ENCODE results near the gene VPS13C. TPM values are rescaled to one million over a fixed set of nuclear protein-coding genes. Genes with fewer than 3 reads are reported as not detected.

VPS13C gene
- total and polyA plus RNA-seq, 2 experiments from 2014 or later, result 8.7 to 21.7 TPM

DNA sequence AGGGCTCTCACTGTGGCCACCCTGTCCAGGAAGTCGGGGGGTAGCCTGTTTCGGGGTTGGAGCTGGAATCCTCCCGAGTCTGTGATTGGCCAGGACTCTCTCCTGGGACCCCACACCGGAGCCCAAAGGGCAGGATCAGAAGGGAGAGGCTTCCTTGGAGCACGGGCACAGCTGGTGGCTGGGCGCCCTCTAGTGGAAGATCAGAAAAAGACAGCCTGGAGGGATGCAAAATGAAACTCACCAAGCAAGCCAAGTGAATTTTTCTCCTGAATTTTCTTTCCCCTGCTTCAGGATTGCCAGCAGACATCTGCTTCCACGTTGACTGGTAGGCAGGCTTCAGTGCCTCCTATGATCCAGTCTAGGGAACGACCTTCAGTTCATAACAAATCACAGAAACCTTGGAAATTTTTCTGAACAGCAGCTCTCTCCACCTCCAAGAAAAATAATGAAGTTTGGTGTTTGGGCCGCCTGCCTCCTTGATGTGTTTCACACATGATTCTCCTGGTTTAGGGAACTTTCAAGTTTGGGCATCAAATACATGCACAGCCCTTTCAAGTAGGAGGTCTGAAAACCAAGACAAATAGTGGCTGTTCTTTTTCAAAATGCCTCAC is 224.6 kb downstream of the VPS13C start:
- H3K27ac ChIP-seq, result no peak overlapping the region
- H3K4me2 ChIP-seq (ENCODE audit: unreplicated experiment), result peak overlapping the region; percentile 49
- H3K36me3 ChIP-seq (ENCODE audit: low read depth), result no peaks in the 10 kb centered on the region
- no peaks in the 10 kb centered on the region for H3F3A ChIP-seq (ENCODE audit: insufficient read depth)
- WGBS, 2 experiments (ENCODE audit: low coverage in 1 of 2, low lambda C conversion rate in 2 of 2, missing lambda C conversion rate in 2 of 2), result 6% methylated on average over 9 of the region's 9 CpGs
- peak overlapping the region; percentile 84 for H2AFZ ChIP-seq
- no peaks in the 10 kb centered on the region for H3K9me2 ChIP-seq (ENCODE audit: insufficient read depth)
- H3K27me3 ChIP-seq (replicated peaks; ENCODE audit: insufficient read depth), result no peaks in the 10 kb centered on the region
- no peaks in the 10 kb centered on the region for H3K9me3 ChIP-seq (ENCODE audit: low read depth)
- peak overlapping the region; percentile 52 for H3K9ac ChIP-seq
- H3K4me1 ChIP-seq (ENCODE audit: insufficient read depth), result no peaks in the 10 kb centered on the region
- in situ Hi-C loops (cut with MboI), result loop anchor here (10.0 to 25.0 kb wide), 2 partner anchors 773 to 1251 kb away; no protein-coding TSS in a partner anchor
- peak overlapping the region; percentile 30; the same call in 1 of the 2 replicates for H3K4me3 ChIP-seq
- no peaks in the 10 kb centered on the region for H3K79me2 ChIP-seq (ENCODE audit: insufficient read depth)
- H4K20me1 ChIP-seq (ENCODE audit: insufficient read depth), result no peaks in the 10 kb centered on the region
- no peak for TF ChIP-seq EZH2 (IDR thresholded peaks at IDR 0.05; ENCODE audit: insufficient read depth, poor library complexity, severe bottlenecking)
- no peak for TF ChIP-seq EZH2phosphoT487 (IDR thresholded peaks at IDR 0.05; ENCODE audit: insufficient read depth, low read depth)
- DNase-seq, result peak; percentile 59

DNA sequence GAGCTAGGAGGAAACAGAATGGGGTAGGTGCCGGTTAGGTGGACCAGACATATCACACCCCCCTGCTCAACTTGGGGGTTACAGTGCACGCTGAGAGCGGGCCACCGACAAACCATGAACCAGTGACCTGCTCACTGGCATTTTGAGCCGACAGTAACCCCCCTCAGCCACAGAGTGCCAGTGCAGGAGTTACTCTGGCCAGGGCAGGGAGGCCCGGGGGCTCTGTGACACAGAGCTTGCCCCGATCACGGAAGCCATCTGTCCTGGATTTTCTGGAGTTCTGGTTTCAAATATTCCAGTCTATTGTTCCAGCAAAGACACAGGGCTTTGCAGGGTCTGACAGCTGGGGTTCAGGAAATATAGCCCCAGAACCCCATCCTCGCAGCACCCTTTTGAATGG is 225.2 kb downstream of the VPS13C start:
- WGBS, 2 experiments (ENCODE audit: low coverage in 1 of 2, low lambda C conversion rate in 2 of 2, missing lambda C conversion rate in 2 of 2), result 53 to 60% methylated on average over 7 to 9 of the region's 9 CpGs
- Histone ChIP-seq H3K9me2 (ENCODE audit: insufficient read depth) (no peaks in the 10 kb centered on the region), H3K9me3 (ENCODE audit: low read depth) (no peaks in the 10 kb centered on the region), H3F3A (ENCODE audit: insufficient read depth) (no peaks in the 10 kb centered on the region), H4K20me1 (ENCODE audit: insufficient read depth) (no peaks in the 10 kb centered on the region), H3K79me2 (ENCODE audit: insufficient read depth) (no peaks in the 10 kb centered on the region), H3K4me1 (ENCODE audit: insufficient read depth) (no peaks in the 10 kb centered on the region), H3K27me3 (replicated peaks; ENCODE audit: insufficient read depth) (no peaks in the 10 kb centered on the region), H3K4me3 (peak overlapping the region; percentile 30; the same call in 1 of the 2 replicates), H3K36me3 (ENCODE audit: low read depth) (no peaks in the 10 kb centered on the region), H3K4me2 (ENCODE audit: unreplicated experiment) (peak overlapping the region; percentile 49), H3K27ac (no peak overlapping the region), H2AFZ (peak overlapping the region; percentile 84), H3K9ac (no peak overlapping the region)
- in situ Hi-C loops (cut with MboI), result loop anchor here (10.0 to 25.0 kb wide), 2 partner anchors 773 to 1250 kb away; no protein-coding TSS in a partner anchor
- DNase-seq, result no peak
- TF ChIP-seq EZH2 (IDR thresholded peaks at IDR 0.05; ENCODE audit: insufficient read depth, poor library complexity, severe bottlenecking) (no peak), EZH2phosphoT487 (IDR thresholded peaks at IDR 0.05; ENCODE audit: insufficient read depth, low read depth) (no peak)

DNA sequence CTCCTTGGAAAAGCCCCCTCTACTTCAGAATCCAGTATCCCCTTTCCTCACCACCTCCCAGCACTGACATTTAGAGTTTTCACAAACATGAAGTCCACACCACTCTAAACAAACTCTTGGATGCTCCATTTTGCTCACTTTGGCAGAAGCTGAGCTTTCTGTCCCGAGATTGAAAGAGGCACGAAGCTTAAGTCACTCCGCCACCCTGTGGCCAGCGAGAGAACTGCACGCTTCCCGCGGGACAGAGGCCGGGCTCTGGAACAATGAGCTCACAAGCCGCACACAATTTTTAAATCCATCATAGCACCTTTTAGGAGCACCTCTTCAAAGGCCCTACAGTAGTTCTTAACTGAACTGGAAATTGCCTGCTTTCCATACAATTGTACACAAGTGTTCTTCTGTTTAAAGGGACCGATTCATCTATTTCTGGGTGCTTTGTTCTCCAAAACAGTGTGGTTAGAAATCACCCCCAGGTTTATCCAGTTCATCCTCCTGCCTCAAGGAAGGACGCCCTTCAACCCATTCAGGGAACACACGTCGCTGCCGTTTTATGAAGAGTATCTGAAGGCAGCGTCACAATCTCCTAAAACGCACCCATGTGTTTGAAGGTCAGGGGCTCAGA is 226.1 kb downstream of the VPS13C start:
- Histone ChIP-seq H3K79me2 (ENCODE audit: insufficient read depth) (no peaks in the 10 kb centered on the region), H3K4me1 (ENCODE audit: insufficient read depth) (no peaks in the 10 kb centered on the region), H3K4me2 (ENCODE audit: unreplicated experiment) (no peak overlapping the region), H4K20me1 (ENCODE audit: insufficient read depth) (no peaks in the 10 kb centered on the region), H3K9ac (no peak overlapping the region), H3K27me3 (replicated peaks; ENCODE audit: insufficient read depth) (no peaks in the 10 kb centered on the region), H3F3A (ENCODE audit: insufficient read depth) (no peaks in the 10 kb centered on the region), H3K9me3 (ENCODE audit: low read depth) (no peaks in the 10 kb centered on the region), H3K9me2 (ENCODE audit: insufficient read depth) (no peaks in the 10 kb centered on the region), H3K27ac (no peak overlapping the region), H3K36me3 (ENCODE audit: low read depth) (no peaks in the 10 kb centered on the region), H2AFZ (no peak overlapping the region), H3K4me3 (no peak overlapping the region)
- TF ChIP-seq EZH2 (IDR thresholded peaks at IDR 0.05; ENCODE audit: insufficient read depth, poor library complexity, severe bottlenecking), result no peak
- TF ChIP-seq EZH2phosphoT487 (IDR thresholded peaks at IDR 0.05; ENCODE audit: insufficient read depth, low read depth), result no peak
- peak; percentile 82 for DNase-seq
- in situ Hi-C loops (cut with MboI), result loop anchor here (10.0 to 25.0 kb wide), 2 partner anchors 772 to 1249 kb away; no protein-coding TSS in a partner anchor
- 19 to 21% methylated on average over 16 of the region's 16 CpGs for WGBS, 2 experiments (ENCODE audit: low coverage in 1 of 2, low lambda C conversion rate in 2 of 2, missing lambda C conversion rate in 2 of 2)

DNA sequence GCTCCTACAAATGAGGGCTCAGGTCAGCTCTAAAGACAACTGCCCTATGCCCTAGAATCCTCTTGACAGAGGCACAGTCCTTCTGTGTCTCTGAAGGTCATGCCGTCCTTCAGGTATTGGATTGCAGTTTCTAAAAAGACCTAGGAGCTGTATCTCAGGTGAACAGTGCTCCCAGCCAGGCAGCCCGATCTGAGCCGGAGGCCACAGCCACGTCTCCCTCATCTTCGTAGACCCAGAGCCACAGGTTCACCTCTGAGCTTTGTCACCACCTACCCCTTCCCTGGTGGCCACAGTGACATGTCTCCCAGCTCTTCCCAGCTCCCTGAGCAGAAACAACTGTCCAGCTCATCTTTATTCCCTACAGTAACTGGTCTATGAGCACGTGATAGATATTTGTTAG is 228.0 kb downstream of the VPS13C start:
- H3K9me3 ChIP-seq (ENCODE audit: low read depth), result no peaks in the 10 kb centered on the region
- no peak for DNase-seq
- H3K9ac ChIP-seq, result no peak overlapping the region
- H3K4me1 ChIP-seq (ENCODE audit: insufficient read depth), result no peaks in the 10 kb centered on the region
- no peak overlapping the region for H2AFZ ChIP-seq
- in situ Hi-C loops (cut with MboI), result loop anchor here (10.0 to 25.0 kb wide), 2 partner anchors 770 to 1247 kb away; no protein-coding TSS in a partner anchor
- H3K36me3 ChIP-seq (ENCODE audit: low read depth), result no peaks in the 10 kb centered on the region
- no peak overlapping the region for H3K4me2 ChIP-seq (ENCODE audit: unreplicated experiment)
- H3K27ac ChIP-seq, result no peak overlapping the region
- WGBS, 2 experiments (ENCODE audit: low coverage in 1 of 2, low lambda C conversion rate in 2 of 2, missing lambda C conversion rate in 2 of 2), result 70 to 72% methylated on average over 6 of the region's 6 CpGs
- H3F3A ChIP-seq (ENCODE audit: insufficient read depth), result no peaks in the 10 kb centered on the region
- H3K9me2 ChIP-seq (ENCODE audit: insufficient read depth), result no peaks in the 10 kb centered on the region
- H3K27me3 ChIP-seq (replicated peaks; ENCODE audit: insufficient read depth), result no peaks in the 10 kb centered on the region
- TF ChIP-seq EZH2 (IDR thresholded peaks at IDR 0.05; ENCODE audit: insufficient read depth, poor library complexity, severe bottlenecking), result no peak
- no peak for TF ChIP-seq EZH2phosphoT487 (IDR thresholded peaks at IDR 0.05; ENCODE audit: insufficient read depth, low read depth)
- H3K79me2 ChIP-seq (ENCODE audit: insufficient read depth), result no peaks in the 10 kb centered on the region
- no peaks in the 10 kb centered on the region for H4K20me1 ChIP-seq (ENCODE audit: insufficient read depth)
- no peak overlapping the region for H3K4me3 ChIP-seq
